AG04449 (cell line): ENCODE measurements around the gene AQP12A.

Experiments
- CTCF ChIA-PET: fragments of 350-600 bp; formaldehyde crosslinking; extraction: SDS; loops from one replicate; lab custom pipeline; 2021; ENCODE audit warnings: antibody characterized with exemption; lab: Yijun Ruan, JAX
- POLR2A ChIA-PET: fragments of 400-600, 350-600 bp; formaldehyde crosslinking; extraction: SDS; loops from one replicate; lab custom pipeline; 2020; ENCODE audit warnings: antibody characterized with exemption, inconsistent platforms; lab: Yijun Ruan, JAX
- DNase-seq: peaks from one replicate; pipeline ENCODE4 v3.0.0-alpha.2; 2010; ENCODE audit warnings: low read depth, low spot score
- H3K4me3 ChIP-seq: 2 replicates; pipeline ENCODE4 v1.5.1; 2011; ENCODE audit warnings: low read depth, mild to moderate bottlenecking, control low read depth, low read length
- TF ChIP-seq, protein P1 (sequence below): IDR thresholded peaks from one replicate; pipeline ENCODE4 v1.5.1; 2011; ENCODE audit warnings: mild to moderate bottlenecking, moderate library complexity, low read length, control low read depth, inconsistent platforms; ENCODE audit not compliant: insufficient read depth; ENCODE audit errors: missing control alignments

AQP12A gene

DNA sequence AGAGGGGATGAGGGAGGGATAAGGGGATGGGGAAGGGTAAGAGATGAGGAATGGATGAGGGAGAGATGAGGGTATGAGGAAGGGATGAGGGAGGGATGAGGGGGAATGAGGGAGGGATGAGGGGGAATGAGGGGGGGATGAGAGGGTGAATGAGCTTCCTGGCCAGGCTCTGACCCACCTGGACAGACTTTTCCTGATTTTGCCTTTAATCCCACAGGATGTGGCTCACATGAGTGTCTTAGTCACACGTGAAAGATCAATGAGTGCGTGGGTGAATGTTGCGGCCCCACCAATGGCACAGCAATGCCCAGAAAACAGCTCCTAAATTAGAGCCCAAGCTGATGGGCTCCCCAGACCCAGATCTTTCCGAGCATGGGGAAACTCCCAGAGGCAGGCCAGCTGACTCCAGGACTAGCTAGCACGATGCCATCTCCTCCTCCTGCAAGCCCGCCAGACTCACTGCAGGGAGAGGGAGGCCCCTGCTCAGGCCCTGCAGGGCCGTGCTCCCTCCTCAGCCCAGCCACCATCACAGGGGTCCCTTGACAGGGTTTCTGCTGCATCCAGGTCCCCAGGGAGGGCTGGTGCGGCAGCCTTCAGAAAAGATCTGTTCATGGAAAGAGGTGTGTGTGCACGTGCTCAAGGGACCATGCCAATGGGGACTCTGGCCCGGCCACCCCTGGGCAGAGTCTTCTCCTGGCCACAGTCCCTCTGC lies 41.4 kb downstream of the AQP12A start:
- ChIA-PET CTCF (interaction anchor here (1.1 kb wide), 1 partner anchor 219 kb away, joined by 3 read pairs; no protein-coding TSS in a partner anchor), POLR2A (no interaction called here)
- DNase-seq: no peak
- H3K4me3 ChIP-seq: no peak overlapping the region
- TF ChIP-seq, protein P1, sequence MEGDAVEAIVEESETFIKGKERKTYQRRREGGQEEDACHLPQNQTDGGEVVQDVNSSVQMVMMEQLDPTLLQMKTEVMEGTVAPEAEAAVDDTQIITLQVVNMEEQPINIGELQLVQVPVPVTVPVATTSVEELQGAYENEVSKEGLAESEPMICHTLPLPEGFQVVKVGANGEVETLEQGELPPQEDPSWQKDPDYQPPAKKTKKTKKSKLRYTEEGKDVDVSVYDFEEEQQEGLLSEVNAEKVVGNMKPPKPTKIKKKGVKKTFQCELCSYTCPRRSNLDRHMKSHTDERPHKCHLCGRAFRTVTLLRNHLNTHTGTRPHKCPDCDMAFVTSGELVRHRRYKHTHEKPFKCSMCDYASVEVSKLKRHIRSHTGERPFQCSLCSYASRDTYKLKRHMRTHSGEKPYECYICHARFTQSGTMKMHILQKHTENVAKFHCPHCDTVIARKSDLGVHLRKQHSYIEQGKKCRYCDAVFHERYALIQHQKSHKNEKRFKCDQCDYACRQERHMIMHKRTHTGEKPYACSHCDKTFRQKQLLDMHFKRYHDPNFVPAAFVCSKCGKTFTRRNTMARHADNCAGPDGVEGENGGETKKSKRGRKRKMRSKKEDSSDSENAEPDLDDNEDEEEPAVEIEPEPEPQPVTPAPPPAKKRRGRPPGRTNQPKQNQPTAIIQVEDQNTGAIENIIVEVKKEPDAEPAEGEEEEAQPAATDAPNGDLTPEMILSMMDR: no peak

GRCh38 chr2:240733803-240734495 lies 42.3 kb downstream of the AQP12A start:
- ChIA-PET CTCF (no interaction called here), POLR2A (no interaction called here)
- TF ChIP-seq, protein P1: no peak
- no peak for DNase-seq
- no peak overlapping the region for H3K4me3 ChIP-seq

- H3K4me3 ChIP-seq: no peak overlapping the region
- POLR2A ChIA-PET: no interaction called here
- CTCF ChIA-PET: no interaction called here
- TF ChIP-seq, protein P1: no peak
- DNase-seq: no peak
Observed at GRCh38 chr2:240734756-240735155, 43.1 kb downstream of the AQP12A start.

DNA sequence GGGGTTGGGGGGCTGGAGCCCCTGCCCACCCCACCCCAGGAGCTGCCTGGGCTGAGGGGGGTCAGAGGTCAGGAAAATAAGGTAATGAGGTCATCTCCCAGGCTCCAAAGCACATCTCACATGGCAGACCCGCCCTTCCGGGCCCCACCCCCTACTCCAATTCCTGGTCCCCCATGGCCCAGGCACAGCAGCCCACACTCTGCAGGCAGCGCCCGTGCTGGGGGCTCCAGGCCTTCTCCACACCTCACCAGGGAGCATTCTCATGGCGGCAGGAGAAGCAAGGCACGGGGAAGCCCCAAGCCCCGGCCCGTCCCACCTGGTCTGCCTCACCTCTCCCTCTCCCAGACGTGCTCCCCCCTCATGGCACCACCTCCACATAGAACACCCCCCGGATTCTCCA lies 43.8 kb downstream of the AQP12A start:
- TF ChIP-seq, protein P1: no peak
- no peak for DNase-seq
- POLR2A ChIA-PET: no interaction called here
- CTCF ChIA-PET: no interaction called here
- no peak overlapping the region for H3K4me3 ChIP-seq

- POLR2A ChIA-PET: no interaction called here
- no peak for DNase-seq
- TF ChIP-seq, protein P1: no peak
- H3K4me3 ChIP-seq: no peak overlapping the region
- CTCF ChIA-PET: no interaction called here
Observed at GRCh38 chr2:240736281-240737250, 44.9 kb downstream of the AQP12A start.
